GM18526 (cell line): Measurements from ENCODE around the gene RGS12.

Source experiments
- POLR2A ChIP-seq: IDR thresholded peaks from 3 replicates; pipeline ENCODE4 v1.6.1; 2011; ENCODE audit not compliant: insufficient read length; ENCODE audit errors: extremely low read depth

RGS12 gene

GRCh38 chr4:3294401-3295241, 1.8 kb downstream of the RGS12 start:
- no peak for TF ChIP-seq POLR2A

- TF ChIP-seq POLR2A: no peak
These were observed 3.2 kb downstream of the RGS12 start for GRCh38 chr4:3295837-3296624.

GRCh38 chr4:3296651-3297050, 3.8 kb downstream of the RGS12 start:
- no peak for TF ChIP-seq POLR2A

GRCh38 chr4:3297066-3297859, 4.4 kb downstream of the RGS12 start:
- TF ChIP-seq POLR2A: no peak

GRCh38 chr4:3299122-3299975, 6.5 kb downstream of the RGS12 start:
- no peak for TF ChIP-seq POLR2A

GRCh38 chr4:3299976-3300671, 7.3 kb downstream of the RGS12 start:
- TF ChIP-seq POLR2A: no peak

GRCh38 chr4:3301450-3302172, 8.8 kb downstream of the RGS12 start:
- TF ChIP-seq POLR2A: no peak

- no peak for TF ChIP-seq POLR2A
These were observed 9.5 kb downstream of the RGS12 start for GRCh38 chr4:3302173-3302785.

- no peak for TF ChIP-seq POLR2A
These were observed 10.2 kb downstream of the RGS12 start for GRCh38 chr4:3302786-3303564.

- TF ChIP-seq POLR2A: no peak
These were observed 10.7 kb downstream of the RGS12 start for GRCh38 chr4:3303565-3303824.

GRCh38 chr4:3303923-3304710, 11.3 kb downstream of the RGS12 start:
- TF ChIP-seq POLR2A: no peak
